Fibroblast of skin of abdomen (primary cell): ENCODE data around the gene PHTF2.
A peak's percentile ranks its signal among the peaks of the same experiment; 100 is the strongest.
"Not testable (repeated sequence)": the region's sequence is repeated elsewhere in the genome, so short reads cannot be mapped to it uniquely, and the experiment has no call there.

Experiments
- DNase-seq: peaks from one replicate; pipeline ENCODE4 v3.0.0-alpha.2; 2013

The PHTF2 gene

DNA sequence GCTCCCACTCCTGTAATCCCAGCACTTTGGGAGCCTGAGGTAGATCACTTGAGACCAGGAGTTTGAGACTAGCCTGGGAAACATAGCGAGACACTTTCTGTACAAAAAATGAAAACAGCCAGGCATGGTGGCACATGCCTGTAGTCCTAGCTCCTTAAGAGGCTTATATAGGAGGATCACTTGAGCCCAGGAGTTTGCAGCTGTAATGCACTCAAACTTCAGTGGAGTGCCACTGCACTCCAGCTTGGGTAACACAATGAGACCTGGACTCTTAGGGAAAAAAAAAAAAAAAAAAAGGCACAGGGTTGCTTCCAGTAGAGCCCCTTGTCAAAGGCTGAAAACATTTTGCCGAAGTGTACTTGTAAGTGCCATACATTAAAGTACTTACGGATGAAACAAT lies 195.3 kb downstream of the PHTF2 start:
- no peak for DNase-seq

DNA sequence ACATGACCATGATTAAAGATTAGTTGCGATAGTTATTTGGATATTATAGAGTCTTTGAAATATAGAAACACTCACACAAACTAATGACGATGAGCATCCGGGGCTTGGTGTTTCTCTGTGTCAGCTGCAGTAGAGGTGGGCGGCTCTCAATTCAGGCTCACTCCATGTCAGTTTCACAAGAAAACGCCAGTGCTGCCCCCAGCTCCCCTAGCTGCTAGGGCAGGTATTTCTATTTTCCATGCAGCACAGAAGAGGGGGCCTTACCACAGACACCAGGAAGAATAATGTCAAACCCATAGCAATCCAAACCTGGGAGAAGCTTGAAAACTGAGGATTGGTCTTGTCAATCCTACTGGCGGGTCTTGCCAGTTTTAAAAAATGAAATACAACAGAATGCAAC lies 197.1 kb downstream of the PHTF2 start:
- no peak for DNase-seq

DNA sequence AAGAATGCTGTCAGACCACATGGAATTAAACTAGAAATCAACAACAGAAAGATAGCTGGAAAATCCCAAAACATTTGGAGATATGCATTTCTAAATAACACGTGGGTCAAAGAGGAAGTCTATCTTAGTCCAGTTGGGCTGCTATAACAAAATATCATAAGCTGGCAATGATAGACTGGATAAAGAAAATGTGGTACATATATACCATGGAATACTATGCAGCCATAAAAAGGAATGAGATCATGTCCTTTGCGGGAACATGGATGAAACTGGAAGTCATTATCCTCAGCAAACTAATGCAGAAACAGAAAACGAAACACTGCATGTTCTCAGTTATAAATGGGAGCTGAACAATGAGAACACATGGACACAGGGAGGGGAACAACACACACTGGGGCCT lies 200.6 kb downstream of the PHTF2 start:
- DNase-seq, result not testable (repeated sequence)

DNA sequence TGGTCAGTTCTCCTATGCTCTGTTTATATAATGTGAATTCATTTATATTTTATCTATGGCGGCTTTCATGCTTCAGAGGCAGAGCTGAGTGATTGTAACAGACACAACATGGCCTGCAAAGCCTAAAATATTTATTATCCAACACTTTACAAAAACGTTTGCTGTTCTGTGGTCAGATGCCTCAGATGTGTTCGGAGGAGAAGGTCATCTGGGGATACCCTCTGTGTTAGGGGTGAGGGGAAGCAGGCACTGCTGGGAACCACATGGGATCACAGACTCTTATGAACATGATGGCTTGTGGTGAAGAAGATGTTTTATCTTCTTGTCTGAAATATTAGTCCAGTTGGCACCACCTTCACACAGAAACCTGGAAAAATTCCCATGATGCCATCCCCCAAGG lies 203.4 kb downstream of the PHTF2 start:
- peak; percentile 20 for DNase-seq

- no peak for DNase-seq
Measured at GRCh38 chr7:78002715-78003114, 204.1 kb downstream of the PHTF2 start.

- no peak for DNase-seq
Measured at GRCh38 chr7:78006063-78006755, 207.6 kb downstream of the PHTF2 start.
